GM18526 (cell line): Measurements from ENCODE around the gene MTX1.

Experiments used
- POLR2A ChIP-seq: IDR thresholded peaks from 3 replicates; pipeline ENCODE4 v1.6.1; 2011; ENCODE audit not compliant: insufficient read length; ENCODE audit errors: extremely low read depth

The MTX1 gene

DNA sequence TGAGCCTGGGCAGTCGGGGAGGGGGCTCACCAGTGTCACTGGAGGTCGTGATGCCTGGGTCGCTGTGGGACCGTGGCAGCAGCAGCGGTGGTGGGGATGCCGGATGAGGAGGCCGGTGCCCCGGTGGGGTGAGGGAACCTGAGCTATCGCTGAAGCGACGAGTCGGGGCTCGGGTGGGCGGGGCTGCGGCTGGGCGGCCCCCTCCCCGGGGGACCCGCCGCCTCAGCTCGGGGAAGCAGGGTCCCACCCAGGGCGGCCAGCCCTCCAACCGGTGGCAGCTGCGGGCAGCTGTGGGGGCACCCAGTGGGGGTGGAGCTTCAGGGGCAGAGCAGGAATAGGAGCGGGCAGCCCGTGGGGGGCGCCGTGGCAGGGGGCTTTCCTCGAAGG is 41.7 kb downstream of the MTX1 start:
- no peak for TF ChIP-seq POLR2A

GRCh38 chr1:155250633-155251449 is 42.3 kb downstream of the MTX1 start:
- peak; percentile 32 for TF ChIP-seq POLR2A

GRCh38 chr1:155251566-155251965 is 43.1 kb downstream of the MTX1 start:
- no peak for TF ChIP-seq POLR2A

DNA sequence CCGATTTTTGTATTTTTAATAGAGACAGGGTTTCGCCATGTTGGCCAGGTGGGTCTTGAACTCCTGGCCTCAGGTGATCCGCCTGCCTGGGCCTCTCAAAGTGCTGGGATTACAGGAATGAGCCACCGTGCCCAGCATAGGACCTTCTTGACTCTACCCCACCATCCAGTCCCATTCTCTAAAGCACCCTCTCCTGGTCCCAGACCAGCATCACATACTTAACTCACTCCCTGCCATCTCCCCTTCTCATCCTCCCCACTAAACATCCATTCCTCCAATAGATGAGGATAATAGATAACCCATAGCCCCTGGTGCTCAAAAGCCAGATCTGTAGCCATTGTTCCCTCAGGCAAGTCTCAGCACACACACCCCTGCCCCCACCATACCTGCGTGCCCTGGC is 44.7 kb downstream of the MTX1 start:
- TF ChIP-seq POLR2A = no peak

- no peak for TF ChIP-seq POLR2A
Measured at GRCh38 chr1:155253797-155254196, 45.3 kb downstream of the MTX1 start.

GRCh38 chr1:155254228-155254713 is 45.8 kb downstream of the MTX1 start:
- no peak for TF ChIP-seq POLR2A

DNA sequence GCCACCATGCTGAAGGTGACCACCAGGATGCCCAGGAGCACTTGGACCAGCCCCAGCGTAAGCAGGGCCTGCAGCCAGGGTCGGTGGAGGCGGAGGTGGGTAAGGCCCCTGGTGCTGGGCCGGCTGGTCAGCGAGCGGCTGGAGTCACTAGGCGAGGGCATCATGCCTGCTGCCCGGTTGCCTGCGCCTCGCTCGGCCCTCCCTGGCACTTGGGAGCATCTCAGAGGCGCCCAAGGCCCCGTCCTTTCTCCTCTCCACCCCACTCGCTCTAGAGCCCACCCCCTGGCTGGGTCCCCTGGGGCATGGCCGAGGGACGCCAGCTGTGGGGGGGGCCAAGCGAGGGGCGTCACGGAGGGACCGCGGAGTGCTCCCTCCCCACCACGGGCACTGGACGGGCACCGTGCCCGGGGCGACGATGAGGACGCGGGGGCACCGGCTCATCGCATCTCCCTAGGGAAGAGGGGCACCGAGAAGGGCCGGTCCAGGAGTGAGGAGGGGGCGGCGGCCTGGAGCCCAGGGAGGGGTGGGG is 46.3 kb downstream of the MTX1 start:
- TF ChIP-seq POLR2A = no peak

DNA sequence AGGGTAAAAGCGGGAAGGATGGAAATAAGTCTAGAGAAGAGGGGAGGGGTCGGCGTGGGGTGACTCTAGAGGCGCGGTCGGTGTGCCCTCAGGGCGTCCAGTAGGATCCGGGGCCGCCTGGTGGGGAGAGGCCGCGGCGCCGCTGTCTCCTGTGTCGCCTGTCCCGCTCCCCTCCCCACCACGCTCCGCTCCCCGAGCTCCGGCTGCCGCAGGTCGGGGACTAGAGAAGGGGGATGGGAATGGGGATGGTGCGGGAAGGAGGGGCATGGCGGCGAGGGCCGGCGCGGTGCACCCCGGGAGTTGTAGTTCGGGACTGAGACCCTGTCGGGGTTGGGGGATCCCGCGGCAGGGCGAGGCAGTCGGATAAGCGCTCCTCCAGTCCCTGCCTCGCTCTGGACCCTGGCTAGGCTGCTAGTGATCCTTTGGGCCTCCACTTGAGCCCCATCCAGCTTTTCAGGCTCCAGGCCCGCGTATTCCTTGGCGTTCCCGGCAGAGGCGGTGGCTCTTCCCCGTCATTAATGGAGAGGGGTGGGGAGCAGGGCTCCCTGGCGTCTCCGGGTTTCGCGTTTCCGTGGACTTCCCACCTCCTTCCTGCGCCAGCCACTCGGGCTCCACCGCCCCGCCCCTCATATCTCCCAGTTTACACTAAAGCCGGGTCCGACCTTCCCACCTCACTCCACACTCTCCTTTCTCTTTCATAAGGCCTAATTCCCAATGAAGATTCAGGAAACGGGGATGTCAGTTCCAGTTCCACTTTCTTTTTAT is 46.9 kb downstream of the MTX1 start, which contains the start of gene ENTREP3:
TSS of gene ENTREP3 (minus strand) at position 241 of the 765 bp plus-strand sequence. CDS start 606 bp downstream, outside the sequence.
- TF ChIP-seq POLR2A = peak; percentile 50

DNA sequence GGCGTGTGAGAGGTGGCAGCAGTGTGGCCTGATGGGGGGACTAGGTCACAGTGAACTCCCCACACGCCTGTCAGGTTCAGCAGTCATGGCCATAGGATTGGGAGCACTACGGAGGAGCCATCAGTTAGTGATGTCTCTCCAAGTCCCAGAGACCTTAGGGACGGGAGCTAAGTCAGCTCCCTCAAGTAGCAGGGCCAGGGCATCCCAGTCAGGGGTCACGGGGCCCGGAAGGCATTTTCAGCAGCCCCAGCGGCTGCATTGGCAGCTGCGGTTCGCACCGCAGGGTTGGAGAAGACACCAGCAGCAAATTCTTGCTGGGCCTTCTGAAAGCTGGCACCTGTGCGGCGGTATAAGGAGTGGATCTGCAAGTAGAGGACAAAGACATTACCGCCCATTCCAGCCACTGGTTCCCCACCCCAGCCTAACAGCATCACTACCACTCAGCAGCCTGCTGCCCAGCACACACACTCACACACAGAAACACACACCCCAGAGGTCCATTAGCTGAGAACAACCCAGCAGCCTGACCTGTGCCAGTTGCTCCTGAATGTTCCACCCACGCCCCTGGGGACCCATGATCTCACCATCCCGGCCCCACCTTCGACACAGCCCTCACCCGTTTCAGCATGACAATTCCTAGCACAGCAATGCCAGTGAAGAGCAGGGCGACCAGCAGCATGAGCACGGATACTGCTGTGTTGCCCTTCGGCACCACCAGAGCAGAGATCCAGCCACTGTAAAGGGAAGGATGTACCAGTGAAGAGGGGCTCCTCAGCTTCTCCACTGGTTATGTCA is 47.8 kb downstream of the MTX1 start:
- no peak for TF ChIP-seq POLR2A

- TF ChIP-seq POLR2A = no peak
Measured at GRCh38 chr1:155260276-155260675, 51.8 kb downstream of the MTX1 start.

DNA sequence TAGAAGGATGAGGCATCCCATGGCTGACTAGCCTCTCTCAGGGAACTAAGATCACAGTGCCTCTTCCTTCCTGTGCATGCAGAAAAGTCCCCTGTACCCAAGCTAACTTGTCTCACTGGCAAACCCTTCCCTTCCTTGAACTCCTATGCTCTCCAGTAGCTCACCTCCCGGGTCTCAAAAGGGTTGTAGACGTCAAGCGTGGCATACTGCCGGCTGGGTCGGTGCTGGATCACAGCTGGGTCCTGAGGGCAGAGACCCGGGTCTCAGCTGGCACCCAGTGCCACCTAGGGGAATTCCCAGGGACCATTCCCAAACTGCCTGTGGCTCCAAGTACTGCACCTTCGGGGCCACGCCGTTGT is 53.0 kb downstream of the MTX1 start:
- no peak for TF ChIP-seq POLR2A

- TF ChIP-seq POLR2A = peak; percentile 87
Measured at GRCh38 chr1:155261852-155262673, 53.6 kb downstream of the MTX1 start, which contains the start of gene SCAMP3. Gene SCAMP3, minus strand, starts transcription at chr1:155262360. Its CDS starts 209 bp downstream, at chr1:155262151.

DNA sequence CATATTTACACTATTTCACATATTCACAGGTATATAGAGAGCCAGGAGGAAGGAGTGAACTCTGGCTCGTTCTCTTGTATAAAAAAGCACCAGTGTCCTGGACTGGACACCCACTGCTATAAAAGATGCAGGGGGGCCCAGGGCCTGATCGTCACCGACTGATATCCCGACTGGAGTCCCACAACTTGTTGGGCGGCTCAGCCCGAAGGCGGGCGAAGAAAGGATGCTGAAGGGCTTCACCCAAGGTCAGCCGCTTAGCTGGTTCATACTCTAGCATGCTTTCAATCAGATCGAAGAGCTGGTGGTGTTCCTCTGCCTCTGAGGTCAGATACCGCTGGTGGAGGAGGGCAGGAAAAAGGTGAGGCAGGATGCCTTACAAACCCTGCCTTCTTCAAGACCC is 54.6 kb downstream of the MTX1 start:
- no peak for TF ChIP-seq POLR2A
